HG03064 (cell line): Measurements from ENCODE around the gene AP3B1.

ENCODE experiments used
- ATAC-seq: cut with Tn5 transposase; IDR thresholded peaks from one replicate; pipeline ENCODE4 v1.9.1; 2021; ENCODE audit warnings: low read depth; ENCODE audit not compliant: unreplicated experiment

The AP3B1 gene, protein sequence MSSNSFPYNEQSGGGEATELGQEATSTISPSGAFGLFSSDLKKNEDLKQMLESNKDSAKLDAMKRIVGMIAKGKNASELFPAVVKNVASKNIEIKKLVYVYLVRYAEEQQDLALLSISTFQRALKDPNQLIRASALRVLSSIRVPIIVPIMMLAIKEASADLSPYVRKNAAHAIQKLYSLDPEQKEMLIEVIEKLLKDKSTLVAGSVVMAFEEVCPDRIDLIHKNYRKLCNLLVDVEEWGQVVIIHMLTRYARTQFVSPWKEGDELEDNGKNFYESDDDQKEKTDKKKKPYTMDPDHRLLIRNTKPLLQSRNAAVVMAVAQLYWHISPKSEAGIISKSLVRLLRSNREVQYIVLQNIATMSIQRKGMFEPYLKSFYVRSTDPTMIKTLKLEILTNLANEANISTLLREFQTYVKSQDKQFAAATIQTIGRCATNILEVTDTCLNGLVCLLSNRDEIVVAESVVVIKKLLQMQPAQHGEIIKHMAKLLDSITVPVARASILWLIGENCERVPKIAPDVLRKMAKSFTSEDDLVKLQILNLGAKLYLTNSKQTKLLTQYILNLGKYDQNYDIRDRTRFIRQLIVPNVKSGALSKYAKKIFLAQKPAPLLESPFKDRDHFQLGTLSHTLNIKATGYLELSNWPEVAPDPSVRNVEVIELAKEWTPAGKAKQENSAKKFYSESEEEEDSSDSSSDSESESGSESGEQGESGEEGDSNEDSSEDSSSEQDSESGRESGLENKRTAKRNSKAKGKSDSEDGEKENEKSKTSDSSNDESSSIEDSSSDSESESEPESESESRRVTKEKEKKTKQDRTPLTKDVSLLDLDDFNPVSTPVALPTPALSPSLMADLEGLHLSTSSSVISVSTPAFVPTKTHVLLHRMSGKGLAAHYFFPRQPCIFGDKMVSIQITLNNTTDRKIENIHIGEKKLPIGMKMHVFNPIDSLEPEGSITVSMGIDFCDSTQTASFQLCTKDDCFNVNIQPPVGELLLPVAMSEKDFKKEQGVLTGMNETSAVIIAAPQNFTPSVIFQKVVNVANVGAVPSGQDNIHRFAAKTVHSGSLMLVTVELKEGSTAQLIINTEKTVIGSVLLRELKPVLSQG

GRCh38 chr5:78294248-78295034 lies at the start of gene AP3B1:
TSS of gene AP3B1 (minus strand) at chr5:78294698. CDS start at chr5:78294579, 119 bp downstream.
- ATAC-seq, result peak; percentile 79

DNA sequence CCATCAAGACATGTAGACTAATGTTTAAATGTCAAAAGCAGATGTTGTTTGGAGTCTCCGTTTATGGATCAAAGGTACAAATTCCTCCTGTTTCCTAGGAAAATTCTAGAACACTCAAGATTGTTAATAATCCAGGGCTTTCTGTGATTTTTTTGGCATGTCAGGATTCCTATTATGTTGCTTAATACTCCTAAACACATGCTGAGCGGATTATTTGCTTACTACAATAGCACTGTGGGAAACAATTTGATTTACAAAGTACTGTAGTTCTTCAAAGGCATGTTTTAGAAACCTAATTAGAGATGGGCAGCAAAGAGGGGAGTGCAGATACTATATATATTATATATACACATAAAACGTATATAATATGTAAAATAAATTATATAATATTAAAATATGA lies 46.9 kb upstream of the AP3B1 start:
- no peak for ATAC-seq

DNA sequence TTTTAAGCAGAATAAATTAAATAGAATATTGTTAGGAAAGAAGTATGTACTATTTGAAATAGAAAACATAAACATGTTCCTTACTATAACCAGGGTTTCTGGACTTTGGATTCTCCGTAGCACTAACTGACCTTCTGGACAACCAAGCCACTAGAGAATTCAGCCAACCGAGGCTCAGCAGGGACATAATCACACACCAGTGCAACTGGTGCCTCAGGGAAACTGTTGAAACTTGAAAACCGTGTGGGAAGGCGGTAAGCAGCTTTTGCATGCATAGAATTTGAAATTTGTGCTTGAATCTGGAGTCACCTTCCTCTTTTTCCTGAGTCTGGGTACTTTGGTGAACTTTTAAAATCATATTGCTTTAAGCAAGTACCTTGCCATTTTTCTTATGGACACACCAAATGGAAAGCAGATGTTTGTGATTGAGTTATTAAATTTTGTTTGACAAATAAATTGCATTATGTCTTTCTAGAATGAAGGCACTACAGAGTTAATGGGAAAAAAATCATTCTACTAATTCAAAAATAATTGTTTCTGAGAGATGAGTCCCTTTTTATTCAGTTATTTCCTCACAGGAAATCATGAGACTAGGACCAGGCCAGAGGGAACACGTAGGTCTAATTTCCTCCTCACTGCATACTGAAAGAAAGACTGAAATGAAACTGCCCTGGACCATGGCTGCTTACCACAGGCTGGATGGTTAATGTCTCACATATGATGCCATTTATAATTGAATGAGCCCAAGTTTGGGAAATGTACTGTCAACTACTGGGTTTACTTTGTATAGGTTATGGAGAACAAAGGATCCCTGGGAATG lies 45.3 kb upstream of the AP3B1 start:
- ATAC-seq, result no peak

DNA sequence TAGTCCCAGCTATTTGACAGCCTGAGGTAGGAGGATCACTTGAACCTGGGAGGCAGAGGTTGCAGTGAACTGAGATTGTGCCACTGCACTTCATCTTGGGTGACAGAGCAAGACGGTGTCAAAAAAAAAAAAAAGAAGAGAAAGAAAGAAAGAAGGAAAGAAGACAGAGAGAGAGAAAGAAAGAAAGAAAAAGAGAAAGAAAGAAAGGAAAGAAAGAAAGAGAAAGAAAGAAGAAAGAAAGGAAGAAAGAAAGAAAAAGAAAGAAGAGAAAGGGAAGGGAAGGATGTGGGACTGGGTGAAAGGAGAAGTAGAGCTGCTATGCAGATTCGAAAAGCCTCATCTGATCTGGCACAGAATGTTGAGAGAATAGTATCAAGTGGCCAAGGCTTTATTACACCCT lies 42.2 kb upstream of the AP3B1 start:
- no peak for ATAC-seq

- ATAC-seq, result no peak
These were observed 41.5 kb upstream of the AP3B1 start for GRCh38 chr5:78335976-78336375.

GRCh38 chr5:78334811-78335210 lies 40.3 kb upstream of the AP3B1 start:
- no peak for ATAC-seq

GRCh38 chr5:78331523-78332080 lies 37.1 kb upstream of the AP3B1 start:
- ATAC-seq, result no peak

GRCh38 chr5:78328585-78329173 lies 34.2 kb upstream of the AP3B1 start:
- no peak for ATAC-seq

DNA sequence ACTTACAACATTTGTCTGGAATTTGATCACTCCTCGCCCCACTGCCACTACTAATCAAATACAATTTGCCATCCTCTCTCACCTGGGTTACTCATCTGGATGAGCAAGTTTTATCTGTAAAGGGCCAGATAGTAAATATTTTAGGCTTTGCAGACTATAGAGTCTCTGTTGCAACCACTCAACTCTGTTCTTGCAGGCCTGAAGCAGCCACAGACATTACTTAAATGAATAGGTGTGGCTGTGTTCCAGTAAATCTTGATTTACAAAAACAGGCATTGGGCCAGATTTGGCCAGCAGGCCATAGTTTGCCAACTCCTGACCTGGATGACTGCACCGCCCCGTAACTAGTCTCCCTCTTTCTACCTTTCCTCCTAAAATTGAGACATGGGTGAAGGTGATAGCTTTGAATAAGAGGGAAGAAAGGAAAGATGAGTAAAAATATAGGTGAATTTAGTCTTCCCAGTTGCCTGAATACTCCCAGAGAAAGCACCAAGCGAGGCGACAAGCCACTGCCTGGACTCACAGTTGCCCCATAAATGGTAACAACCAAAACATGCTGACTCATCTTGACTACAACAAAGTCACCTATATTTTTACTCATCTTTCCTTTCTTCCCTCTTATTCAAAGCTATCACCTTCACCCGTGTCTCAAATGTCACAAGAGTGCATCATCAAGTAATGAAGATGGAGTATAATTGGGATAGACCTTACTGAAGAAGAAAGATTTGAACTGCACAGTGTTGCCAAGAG lies 33.4 kb upstream of the AP3B1 start:
- ATAC-seq, result no peak

DNA sequence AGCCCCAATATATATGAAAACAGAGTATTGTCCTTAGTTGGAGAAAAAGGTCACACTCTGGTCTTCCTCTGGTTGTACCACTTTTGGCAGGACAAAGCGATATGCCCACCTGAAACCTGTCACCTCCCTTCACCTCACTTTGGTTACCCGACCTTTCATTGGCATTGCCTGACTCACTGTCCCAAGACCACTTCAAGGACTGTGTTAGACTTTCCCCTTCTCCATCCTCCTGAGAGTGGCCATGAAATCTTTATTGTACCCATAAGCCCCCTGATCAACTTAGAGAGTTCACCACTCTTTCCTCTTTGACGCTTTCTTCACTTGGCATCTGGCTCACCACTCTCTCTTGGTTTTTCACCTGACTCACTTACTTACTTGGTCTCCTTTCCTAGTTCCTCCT lies 32.4 kb upstream of the AP3B1 start:
- no peak for ATAC-seq

GRCh38 chr5:78323241-78323640 lies 28.7 kb upstream of the AP3B1 start:
- ATAC-seq, result no peak

- no peak for ATAC-seq
These were observed 25.9 kb upstream of the AP3B1 start for GRCh38 chr5:78320401-78320800.

DNA sequence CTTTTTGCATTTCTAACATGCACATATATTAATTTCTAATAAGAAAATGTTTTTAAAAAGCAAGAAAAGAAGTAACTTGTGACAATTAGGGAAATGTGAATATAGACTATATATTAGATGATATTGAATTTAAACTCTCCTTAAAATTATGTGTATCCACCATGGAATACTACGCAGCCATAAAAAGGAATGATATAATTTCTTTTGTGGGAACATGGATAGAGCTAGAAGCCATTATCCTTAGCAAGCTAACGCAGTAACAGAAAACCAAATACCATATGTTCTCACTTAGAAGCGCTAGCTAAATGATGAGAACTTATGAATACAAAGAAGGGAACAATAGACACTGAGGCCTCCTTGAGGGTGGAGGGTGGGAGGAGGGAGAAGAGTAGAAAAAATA lies 23.8 kb upstream of the AP3B1 start:
- no peak for ATAC-seq

- ATAC-seq, result no peak
These were observed 23.0 kb upstream of the AP3B1 start for GRCh38 chr5:78317515-78317914.

DNA sequence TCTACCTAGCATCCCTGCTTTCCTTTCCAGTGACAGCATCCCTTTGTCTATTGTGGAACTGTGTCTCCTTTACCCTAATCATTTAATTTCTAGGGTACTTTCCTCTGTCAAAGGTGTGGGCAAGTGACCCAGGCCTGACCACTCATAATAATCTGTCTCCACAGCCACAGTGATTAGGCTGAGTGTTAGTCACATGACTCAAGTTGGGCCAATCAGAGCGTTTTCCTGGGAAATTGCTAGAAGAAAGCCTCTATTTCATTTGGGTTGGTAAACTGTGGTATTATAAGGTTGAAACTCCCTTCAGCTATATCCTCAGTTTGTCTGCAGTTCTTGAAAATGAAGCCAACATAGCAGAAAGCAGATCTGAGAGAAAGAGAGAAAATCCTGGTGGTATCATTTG lies 14.2 kb upstream of the AP3B1 start:
- no peak for ATAC-seq

DNA sequence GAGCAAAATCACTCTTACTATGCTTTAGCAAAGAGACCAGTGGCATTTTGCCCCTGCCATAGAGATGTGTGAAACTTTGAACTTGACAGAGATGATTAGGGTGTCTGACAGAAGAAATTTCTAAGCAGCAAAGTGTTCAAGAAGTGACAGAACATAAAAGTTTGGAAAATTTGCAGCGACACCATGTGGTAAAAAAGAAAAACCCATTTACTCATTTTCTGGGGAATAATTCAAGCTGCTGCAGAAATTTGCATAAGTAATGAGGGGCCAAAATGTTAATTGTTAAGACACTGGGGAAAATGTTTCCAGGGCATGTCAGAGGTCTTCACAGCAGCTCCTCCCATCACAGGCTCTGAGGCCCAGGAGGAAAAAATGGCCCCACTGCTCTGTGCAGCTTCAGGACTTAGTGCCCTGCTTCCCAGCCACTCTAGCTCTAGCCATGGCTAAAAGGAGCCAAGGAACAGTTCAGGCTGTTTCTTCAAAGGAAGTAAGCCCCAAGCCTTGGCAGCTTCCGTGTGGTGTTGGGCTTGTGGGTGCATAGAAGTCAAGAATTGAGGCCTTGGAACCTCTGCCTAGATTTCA lies 6.1 kb upstream of the AP3B1 start:
- no peak for ATAC-seq

- peak; percentile 8 for ATAC-seq
These were observed 800 bp upstream of the AP3B1 start for GRCh38 chr5:78295035-78295961.
